HCT116 (cell line): Measurements from ENCODE around the gene ADAM30. TPM values are rescaled to one million over a fixed set of nuclear protein-coding genes. Genes with fewer than 3 reads are reported as not detected.

Experiments used
- ATAC-seq: fragments of 200-7000 bp; cut with Tn5 transposase; 2 replicates; pipeline ENCODE4 v1.9.1; 2020; ENCODE audit warnings: mild to moderate bottlenecking, moderate library complexity
- BruUV-seq: library from RNA; stranded (reverse); fragments of 400-500 nt; replicated peaks from 2 replicates; lab custom pipeline; 2021; lab: Mats Ljungman, UMichigan
- CTCF ChIA-PET: fragments of 300-600 bp; sonication (Branson Sonifier 250); formaldehyde crosslinking; loops from one replicate; lab custom pipeline; 2021; ENCODE audit warnings: antibody characterized with exemption; lab: Charles Lee
- POLR2A ChIA-PET: fragments of 300-600, 350-600 bp; sonication (Branson Sonifier 250); formaldehyde crosslinking; loops from one replicate; lab custom pipeline; 2021; ENCODE audit warnings: antibody characterized with exemption; lab: Charles Lee
- RAD21 ChIA-PET, 2 experiments: fragments of 300-600 bp; sonication (Branson Sonifier 250); formaldehyde crosslinking; loops; one replicate each; lab custom pipeline; 2023; ENCODE audit warnings: low total read pairs in 2 of 2; ENCODE audit not compliant: uncharacterized antibody in 2 of 2, unreplicated experiment in 2 of 2, low non-redundant PET in 1 of 2; lab: Charles Lee
- DNase-seq: peaks from one replicate; pipeline ENCODE4 v3.0.0-alpha.2; 2010; ENCODE audit warnings: low read depth, low spot score
- H2AFZ ChIP-seq: fragments of 200-600 bp; shearing (Covaris generic), sonication (generic); 2 replicates; pipeline ENCODE4 v1.6.1; 2017; ENCODE audit warnings: low read depth, mixed run types, mixed read lengths, antibody characterized with exemption, low read length; ENCODE audit not compliant: poor library complexity, severe bottlenecking
- H3K27ac ChIP-seq: 2 replicates; pipeline ENCODE4 v1.5.1; 2012; ENCODE audit warnings: low read depth, low read length
- H3K27me3 ChIP-seq: fragments of 200-600 bp; sonication (generic); 2 replicates; pipeline ENCODE4 v1.6.1; 2016; ENCODE audit warnings: mixed run types, low read length, mixed read lengths; ENCODE audit not compliant: insufficient read depth
- H3K36me3 ChIP-seq, 2 experiments: fragments of 200-500 bp in 1 of 2; fragments of 200-600 bp in 1 of 2; sonication (Bioruptor generic) in 1 of 2; sonication (generic) in 1 of 2; 2 replicates each; pipeline versions ENCODE4 v1.5.1 to v1.6.1; 2014 to 2016; ENCODE audit warnings: low read length in 2 of 2, inconsistent platforms in 1 of 2, mixed read lengths in 1 of 2, mixed run types in 1 of 2; ENCODE audit not compliant: insufficient read depth in 2 of 2, control insufficient read depth in 1 of 2
- H3K4me1 ChIP-seq, 2 experiments: fragments of 200-600 bp in 1 of 2; sonication (generic) in 1 of 2; 2 replicates each; pipeline versions ENCODE4 v1.5.1 to v1.6.1; 2012 to 2017; ENCODE audit warnings: low read length in 2 of 2, inconsistent platforms in 1 of 2, mild to moderate bottlenecking in 1 of 2, mixed read lengths in 1 of 2, mixed run types in 1 of 2, moderate library complexity in 1 of 2; ENCODE audit not compliant: insufficient read depth in 2 of 2, control insufficient read depth in 1 of 2
- H3K4me2 ChIP-seq: fragments of 200-600 bp; sonication (generic); 2 replicates; pipeline ENCODE4 v1.6.1; 2017; ENCODE audit warnings: mixed run types, low read length, mixed read lengths
- H3K4me3 ChIP-seq, 2 experiments: fragments of 200-600 bp in 1 of 2; sonication (generic) in 1 of 2; replicated peaks in 1 of 2; 2 replicates each; pipeline ENCODE4 v1.5.1; 2011 to 2016; ENCODE audit warnings: low read length in 2 of 2, control low read depth in 1 of 2, low read depth in 1 of 2, mild to moderate bottlenecking in 1 of 2, mixed read lengths in 1 of 2, mixed run types in 1 of 2
- H3K79me2 ChIP-seq: fragments of 200-600 bp; sonication (generic); 2 replicates; pipeline ENCODE4 v1.6.1; 2017; ENCODE audit warnings: mild to moderate bottlenecking, mixed run types, low read length, moderate library complexity, mixed read lengths; ENCODE audit not compliant: insufficient read depth
- H3K9ac ChIP-seq: fragments of 200-600 bp; sonication (generic); 2 replicates; pipeline ENCODE4 v1.6.1; 2016; ENCODE audit warnings: low read length, mixed read lengths
- H3K9me2 ChIP-seq: fragments of 200-600 bp; sonication (generic), shearing (Covaris generic); 2 replicates; pipeline ENCODE4 v1.6.1; 2017; ENCODE audit warnings: mixed run types, mild to moderate bottlenecking, moderate library complexity; ENCODE audit not compliant: insufficient read depth
- H3K9me3 ChIP-seq, 2 experiments: fragments of 200-500 bp in 1 of 2; fragments of 200-600 bp in 1 of 2; sonication (Bioruptor generic) in 1 of 2; sonication (generic) in 1 of 2; 2 replicates each; pipeline ENCODE4 v1.6.1; 2014 to 2017; ENCODE audit warnings: low read length in 2 of 2, mixed read lengths in 2 of 2, inconsistent platforms in 1 of 2, low read depth in 1 of 2, mild to moderate bottlenecking in 1 of 2, mixed run types in 1 of 2, moderate library complexity in 1 of 2; ENCODE audit not compliant: control insufficient read depth in 1 of 2, insufficient read depth in 1 of 2
- H4K20me1 ChIP-seq: fragments of 200-600 bp; sonication (generic), shearing (Covaris generic); 2 replicates; pipeline ENCODE4 v1.6.1; 2017; ENCODE audit warnings: mixed run types, mild to moderate bottlenecking, moderate library complexity; ENCODE audit not compliant: insufficient read depth
- CEBPB ChIP-seq: IDR thresholded peaks from 2 replicates; pipeline ENCODE4 v1.6.1; 2012; ENCODE audit warnings: low read depth
- EGR1 ChIP-seq: IDR thresholded peaks from 2 replicates; pipeline ENCODE4 v1.6.1; 2012; ENCODE audit warnings: low read depth
- EZH2 ChIP-seq: fragments of 200-600 bp; sonication (generic); IDR thresholded peaks from 2 replicates; pipeline ENCODE4 v1.6.1; 2017; ENCODE audit warnings: antibody characterized with exemption, mixed run types
- EZH2phosphoT487 ChIP-seq: fragments of 200-600 bp; IDR thresholded peaks from 2 replicates; pipeline ENCODE4 v1.6.1; 2018; ENCODE audit warnings: antibody characterized with exemption, borderline replicate concordance
- JUND ChIP-seq: IDR thresholded peaks from 2 replicates; pipeline ENCODE4 v1.6.1; 2012
- MAX ChIP-seq: IDR thresholded peaks from 2 replicates; pipeline ENCODE4 v1.6.1; 2012
- POLR2AphosphoS5 ChIP-seq: IDR thresholded peaks from 2 replicates; pipeline ENCODE4 v1.6.1; 2011; ENCODE audit warnings: mild to moderate bottlenecking, low read depth, low read length, moderate library complexity
- SIN3A ChIP-seq: IDR thresholded peaks from 2 replicates; pipeline ENCODE4 v1.6.1; 2012; ENCODE audit warnings: low read depth
- ZBTB33 ChIP-seq: IDR thresholded peaks from 2 replicates; pipeline ENCODE4 v1.6.1; 2011; ENCODE audit warnings: mild to moderate bottlenecking, low read length, moderate library complexity; ENCODE audit not compliant: insufficient replicate concordance; ENCODE audit errors: extremely low read depth
- ZFX ChIP-seq: fragments of 450-650 bp; IDR thresholded peaks from 2 replicates; pipeline ENCODE4 v1.6.1; 2017
- ZNF274 ChIP-seq: fragments of 200-500 bp; sonication (Bioruptor generic); IDR thresholded peaks from 2 replicates; pipeline ENCODE4 v1.6.1; 2014; ENCODE audit warnings: mild to moderate bottlenecking, low read depth, low read length, inconsistent platforms
- intact Hi-C: fragments of 100-400 bp; cut with micrococcal nuclease; formaldehyde crosslinking; loops from 2 replicates; pipeline ENCODE4 v1.10.0; 2022
- total RNA-seq: library from RNA; stranded (reverse); gene quantifications from one replicate; pipeline ENCODE4 v1.2.1, GENCODE V29; 2021; ENCODE audit not compliant: unreplicated experiment
- TF ChIP-seq, protein P1 (sequence below), 3 experiments: fragments of 200-600 bp in 1 of 3; sonication (generic) in 1 of 3; IDR thresholded peaks in 2 of 3; conservative IDR thresholded peaks in 1 of 3; 2 replicates each; pipeline ENCODE4 v1.5.1; 2012 to 2017; ENCODE audit warnings: low read depth in 2 of 3, low read length in 2 of 3, antibody characterized with exemption in 1 of 3, borderline replicate concordance in 1 of 3, control low read depth in 1 of 3, mild to moderate bottlenecking in 1 of 3, mixed read lengths in 1 of 3, mixed run types in 1 of 3, moderate library complexity in 1 of 3; ENCODE audit not compliant: insufficient read depth in 1 of 3

Gene ADAM30
- total RNA-seq, 1 experiment from 2014 or later: not detected

DNA sequence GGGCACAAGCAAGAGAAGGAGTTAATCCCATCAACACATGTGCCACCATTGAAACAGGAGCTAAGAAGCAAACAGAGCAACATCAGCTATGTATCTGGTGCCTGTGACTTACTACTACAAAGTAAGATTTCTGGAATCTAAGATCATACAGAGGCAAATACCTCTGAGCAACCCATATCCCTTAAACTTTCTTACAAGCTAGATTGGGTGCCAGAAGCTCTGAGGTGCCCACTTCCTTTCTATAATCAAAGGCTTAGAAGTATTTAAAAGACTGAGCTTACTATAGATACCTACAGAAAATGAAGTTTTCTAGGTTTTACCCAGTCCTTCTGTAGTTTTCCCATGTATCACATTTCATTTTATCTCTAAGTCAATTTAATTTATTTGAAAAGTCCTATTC is 44.4 kb upstream of the ADAM30 start:
- ATAC-seq: no peak

GRCh38 chr1:119937198-119937597 is 40.9 kb upstream of the ADAM30 start:
- ChIA-PET CTCF (no interaction called here), RAD21 (no interaction called here), POLR2A (no interaction called here)
- intact Hi-C loops: no loop called here
- H3K9ac ChIP-seq: no peak overlapping the region
- peaks cover 0 to 10% of the 10 kb centered on the region in 2 experiments; a peak in 1 of 4 replicates for H3K9me3 ChIP-seq
- DNase-seq (no peak), ATAC-seq (no peak)
- no peaks in the 10 kb centered on the region for H3K27me3 ChIP-seq
- BruUV-seq: no TSS peak
- peaks cover 3 to 52% of the 10 kb centered on the region in 2 experiments; a peak in 3 of 4 replicates for H3K36me3 ChIP-seq
- H3K4me2 ChIP-seq: no peak overlapping the region
- no peak overlapping the region for H2AFZ ChIP-seq
- H3K4me1 ChIP-seq: no peaks in the 10 kb centered on the region
- H3K27ac ChIP-seq: no peak overlapping the region
- H3K9me2 ChIP-seq: no peaks in the 10 kb centered on the region
- no peaks in the 10 kb centered on the region for H3K79me2 ChIP-seq
- no peak for TF ChIP-seq ZBTB33
- TF ChIP-seq CEBPB: no peak
- no peak for TF ChIP-seq JUND
- TF ChIP-seq ZNF274: no peak
- TF ChIP-seq, protein P1, sequence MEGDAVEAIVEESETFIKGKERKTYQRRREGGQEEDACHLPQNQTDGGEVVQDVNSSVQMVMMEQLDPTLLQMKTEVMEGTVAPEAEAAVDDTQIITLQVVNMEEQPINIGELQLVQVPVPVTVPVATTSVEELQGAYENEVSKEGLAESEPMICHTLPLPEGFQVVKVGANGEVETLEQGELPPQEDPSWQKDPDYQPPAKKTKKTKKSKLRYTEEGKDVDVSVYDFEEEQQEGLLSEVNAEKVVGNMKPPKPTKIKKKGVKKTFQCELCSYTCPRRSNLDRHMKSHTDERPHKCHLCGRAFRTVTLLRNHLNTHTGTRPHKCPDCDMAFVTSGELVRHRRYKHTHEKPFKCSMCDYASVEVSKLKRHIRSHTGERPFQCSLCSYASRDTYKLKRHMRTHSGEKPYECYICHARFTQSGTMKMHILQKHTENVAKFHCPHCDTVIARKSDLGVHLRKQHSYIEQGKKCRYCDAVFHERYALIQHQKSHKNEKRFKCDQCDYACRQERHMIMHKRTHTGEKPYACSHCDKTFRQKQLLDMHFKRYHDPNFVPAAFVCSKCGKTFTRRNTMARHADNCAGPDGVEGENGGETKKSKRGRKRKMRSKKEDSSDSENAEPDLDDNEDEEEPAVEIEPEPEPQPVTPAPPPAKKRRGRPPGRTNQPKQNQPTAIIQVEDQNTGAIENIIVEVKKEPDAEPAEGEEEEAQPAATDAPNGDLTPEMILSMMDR (IDR thresholded peaks at IDR 0.05 in 2 of 3, conservative IDR thresholded peaks at IDR 0.05 in 1 of 3; ENCODE audit: borderline replicate concordance in 1 of 3, insufficient read depth in 1 of 3, low read depth in 2 of 3, low read length in 2 of 3): no peak
- TF ChIP-seq EZH2: no peak
- no peak for TF ChIP-seq MAX
- H4K20me1 ChIP-seq: no peaks in the 10 kb centered on the region
- H3K4me3 ChIP-seq: no peak overlapping the region

More for the DNA sequence above, 44.4 kb upstream of the ADAM30 start:
- Histone ChIP-seq H3K9me3 (no peaks in the 10 kb centered on the region), H3K36me3 (peaks cover 0 to 21% of the 10 kb centered on the region in 2 experiments; a peak in 2 of 4 replicates), H3K27ac (no peak overlapping the region), H2AFZ (no peak overlapping the region), H3K4me3 (no peak overlapping the region), H3K4me1 (no peaks in the 10 kb centered on the region), H3K79me2 (no peaks in the 10 kb centered on the region), H3K27me3 (no peaks in the 10 kb centered on the region)
- BruUV-seq: no TSS peak
- ChIA-PET POLR2A (no interaction called here), RAD21 (no interaction called here), CTCF (interaction anchor here (1.1 kb wide), 1 partner anchor 8 kb away, joined by 3 read pairs; no protein-coding TSS in a partner anchor)
- TF ChIP-seq EZH2phosphoT487: no peak
- no peak for TF ChIP-seq SIN3A
- no peak for TF ChIP-seq ZFX
- TF ChIP-seq ZNF274: no peak
- TF ChIP-seq POLR2AphosphoS5: no peak
- TF ChIP-seq EGR1: no peak
- no peak for TF ChIP-seq JUND
- TF ChIP-seq CEBPB: no peak
- TF ChIP-seq, all 23 proteins: peak for 0
- H3K9ac ChIP-seq: no peak overlapping the region
- no peak for DNase-seq
- no peaks in the 10 kb centered on the region for H4K20me1 ChIP-seq
- no peaks in the 10 kb centered on the region for H3K9me2 ChIP-seq
- no peak overlapping the region for H3K4me2 ChIP-seq
- intact Hi-C loops: no loop called here
